Kidney (tissue), 22 donors: Measurements from ENCODE around the gene ATP5MK. TPM values are rescaled to one million over a fixed set of nuclear protein-coding genes. Genes with fewer than 3 reads are reported as not detected.

Experiments used
- DNase-seq, 5 donors: peaks; one replicate each; pipeline ENCODE4 v3.0.0-alpha.2; 2013 to 2020
- FAIRE-seq: peaks from 2 replicates; lab custom pipeline; 2012; peaks lifted over from hg19 to GRCh38; lab: Jason Lieb, UNC
- H3K27ac ChIP-seq, 2 donors: one replicate each; pipeline ENCODE4 v1.7.0; 2013; ENCODE audit warnings: low read depth in 2 of 2, low read length in 2 of 2, inconsistent platforms in 1 of 2
- H3K27me3 ChIP-seq: one replicate; pipeline ENCODE4 v1.7.1; 2013; ENCODE audit warnings: low read length, inconsistent platforms; ENCODE audit not compliant: control insufficient read depth, insufficient read depth
- H3K36me3 ChIP-seq, 3 donors: one replicate each; pipeline versions ENCODE4 v1.7.0 to v1.7.1; 2013; ENCODE audit warnings: low read length in 3 of 3, control low read depth in 1 of 3, inconsistent platforms in 1 of 3; ENCODE audit not compliant: insufficient read depth in 3 of 3, control insufficient read depth in 2 of 3
- H3K4me1 ChIP-seq, 3 donors: one replicate each; pipeline versions ENCODE4 v1.7.0 to v1.7.1; 2013; ENCODE audit warnings: low read length in 3 of 3, inconsistent platforms in 1 of 3, low read depth in 1 of 3; ENCODE audit not compliant: control insufficient read depth in 2 of 3, insufficient read depth in 2 of 3
- H3K4me3 ChIP-seq, 3 donors: one replicate each; pipeline versions ENCODE4 v1.7.0 to v1.8.1; 2013; ENCODE audit warnings: low read length in 3 of 3, control low read depth in 1 of 3, inconsistent platforms in 1 of 3
- H3K9ac ChIP-seq, 3 donors: one replicate each; pipeline versions ENCODE4 v1.7.0 to v1.7.1; 2013; ENCODE audit warnings: low read length in 3 of 3, control low read depth in 1 of 3, inconsistent platforms in 1 of 3
- H3K9me3 ChIP-seq, 3 donors: one replicate each; pipeline versions ENCODE4 v1.7.0 to v1.7.1; 2013; ENCODE audit warnings: low read length in 3 of 3, control low read depth in 1 of 3, inconsistent platforms in 1 of 3; ENCODE audit not compliant: control insufficient read depth in 2 of 3, insufficient read depth in 1 of 3
- CTCF ChIP-seq: IDR thresholded peaks from 3 replicates; pipeline ENCODE4 v1.5.1; 2012; ENCODE audit warnings: mild to moderate bottlenecking, moderate library complexity, borderline replicate concordance; ENCODE audit not compliant: insufficient read depth; ENCODE audit errors: extremely low read depth
- intact Hi-C: fragments of 100-400 bp; cut with DNase I; formaldehyde crosslinking; loops from one replicate; pipeline ENCODE4 v1.11.1; 2022
- long read RNA-seq, 10 donors: library from polyadenylated mRNA in 1 of 10; unstranded in 1 of 10; transcript quantifications; one replicate each; pipeline ENCODE4 v2.0.0 and lab custom pipeline, GENCODE V29; 2021 to 2026
- polyA plus RNA-seq: library from polyadenylated mRNA; stranded (reverse); fragments of 350-450 nt; fragmentation: Illumina TruSeq; extraction: RNeasy Lipid Tissue Mini Kit (QIAGEN cat#74804); gene quantifications from one replicate; pipeline ENCODE4 v1.2.3, GENCODE V29; 2014; ENCODE audit warnings: low read depth, low replicate concordance; ENCODE audit not compliant: insufficient read depth
- total RNA-seq: library from RNA; stranded (reverse); fragmentation: NEBNext Ultra II Directional; extraction: Animal tissue kit (Norgen Biotek cat#: 25700); gene quantifications from one replicate; pipeline ENCODE4 v1.2.1, GENCODE V29; 2021
- donor health status: control.
- donor health status: control.
- donor health status: control.
- donor health status: control.
- donor health status: control.
- donor health status: DM: yes; HTN: yes; CAD: no.
- donor health status: Normal renal cell carcinoma (clear cell type).

The ATP5MK gene
- total RNA-seq, result 265 TPM
- polyA plus RNA-seq, result 1,143 TPM
- long read RNA-seq, donor 1, transcript ATP5MD-201 (4 exons, 364 nt), result major isoform, 142 of 174 reads
- long read RNA-seq, donor 1, partial matches to known transcripts, result 26 of 174 reads
- long read RNA-seq, donor 1, other reads (novel, unspliced or antisense), result 0 of 174 reads
- long read RNA-seq, donor 2, transcript ATP5MD-201 (4 exons, 364 nt), result major isoform, 186 of 211 reads
- long read RNA-seq, donor 2, partial matches to known transcripts, result 18 of 211 reads
- long read RNA-seq, donor 2, other reads (novel, unspliced or antisense), result 0 of 211 reads
- long read RNA-seq, donor 3, transcript ATP5MD-201 (4 exons, 364 nt), result major isoform, 272 of 333 reads
- long read RNA-seq, donor 3, transcript ATP5MD-202 (5 exons, 560 nt), result minor isoform, 7 of 333 reads
- long read RNA-seq, donor 3, partial matches to known transcripts, result 41 of 333 reads
- long read RNA-seq, donor 3, other reads (novel, unspliced or antisense), result 6 of 333 reads
- long read RNA-seq, donor 4, transcript ATP5MD-201 (4 exons, 364 nt), result major isoform, 105 of 120 reads
- long read RNA-seq, donor 4, partial matches to known transcripts, result 6 of 120 reads
- long read RNA-seq, donor 4, other reads (novel, unspliced or antisense), result 0 of 120 reads
- long read RNA-seq, donor 5, transcript ATP5MD-201 (4 exons, 364 nt), result major isoform, 13 of 13 reads
- long read RNA-seq, donor 5, partial matches to known transcripts, result 0 of 13 reads
- long read RNA-seq, donor 5, other reads (novel, unspliced or antisense), result 0 of 13 reads
- long read RNA-seq, donor 6, transcript ATP5MD-201 (4 exons, 364 nt), result major isoform, 556 of 646 reads
- long read RNA-seq, donor 6, transcript ATP5MD-204 (5 exons, 626 nt), result minor isoform, 9 of 646 reads
- long read RNA-seq, donor 6, partial matches to known transcripts, result 68 of 646 reads
- long read RNA-seq, donor 6, other reads (novel, unspliced or antisense), result 10 of 646 reads
- long read RNA-seq, donor 7, transcript ATP5MD-201 (4 exons, 364 nt), result major isoform, 83 of 105 reads
- long read RNA-seq, donor 7, transcript ATP5MD-202 (5 exons, 560 nt), result minor isoform, 5 of 105 reads
- long read RNA-seq, donor 7, partial matches to known transcripts, result 14 of 105 reads
- long read RNA-seq, donor 7, other reads (novel, unspliced or antisense), result 2 of 105 reads
- long read RNA-seq, donor 8, transcript ATP5MD-201 (4 exons, 364 nt), result major isoform, 189 of 227 reads
- long read RNA-seq, donor 8, partial matches to known transcripts, result 31 of 227 reads
- long read RNA-seq, donor 8, other reads (novel, unspliced or antisense), result 0 of 227 reads
- long read RNA-seq, donor 9, transcript ATP5MD-201 (4 exons, 364 nt), result major isoform, 121 of 132 reads
- long read RNA-seq, donor 9, partial matches to known transcripts, result 9 of 132 reads
- long read RNA-seq, donor 9, other reads (novel, unspliced or antisense), result 0 of 132 reads
- long read RNA-seq, donor 10, transcript ATP5MD-201 (4 exons, 364 nt), result major isoform, 146 of 192 reads
- long read RNA-seq, donor 10, transcript ATP5MD-204 (5 exons, 626 nt), result minor isoform, 5 of 192 reads
- long read RNA-seq, donor 10, partial matches to known transcripts, result 36 of 192 reads
- long read RNA-seq, donor 10, other reads (novel, unspliced or antisense), result 0 of 192 reads

GRCh38 chr10:103396067-103396788 lies at the start of gene ATP5MK, which contains the start of gene PDCD11:
Gene ATP5MK, minus strand, starts transcription at chr10:103396475. Its CDS starts 4,018 bp downstream, at chr10:103392457.
Gene PDCD11, plus strand, starts transcription at chr10:103396626. Its CDS starts 1,801 bp downstream, at chr10:103398427.
- Histone ChIP-seq H3K36me3 (peaks cover 5 to 26% (median 7%) of the 10 kb centered on the region in 3 donors), H3K4me3 (peak within 1 kb of the TSS; percentile 99), H3K27me3 (no peaks in the 10 kb centered on the region), H3K4me1 (peaks cover 0 to 7% (median 0%) of the 10 kb centered on the region in 3 donors), H3K9ac (peak within 1 kb of the TSS; percentile 94 to 98 (median 96)), H3K27ac (peak within 1 kb of the TSS; percentile 76 to 79), H3K9me3 (no peaks in the 10 kb centered on the region)
- FAIRE-seq (peak; percentile 97), DNase-seq (peak; percentile 98 to 100 (median 99))
- intact Hi-C loops, result no loop called here
- no peak for TF ChIP-seq CTCF

- H3K4me3 ChIP-seq, result no peak overlapping the region
- no peaks in the 10 kb centered on the region for H3K27me3 ChIP-seq
- no peaks in the 10 kb centered on the region for H3K9me3 ChIP-seq
- FAIRE-seq (no peak), DNase-seq (no peak)
- H3K36me3 ChIP-seq, result peaks cover 0 to 39% (median 23%) of the 10 kb centered on the region in 3 donors
- intact Hi-C loops, result no loop called here
- TF ChIP-seq CTCF, result no peak
- peaks cover 0 to 11% (median 3%) of the 10 kb centered on the region in 3 donors for H3K4me1 ChIP-seq
- H3K9ac ChIP-seq, result no peak overlapping the region
- H3K27ac ChIP-seq, result peak overlapping the region; percentile 64 to 74
Observed at GRCh38 chr10:103445366-103445765, 49.1 kb upstream of the ATP5MK start.
